HepG2 (cell line): ENCODE data around the gene TRIM28. TPM values are rescaled to one million over a fixed set of nuclear protein-coding genes. Genes with fewer than 3 reads are reported as not detected.
A peak's percentile ranks its signal among the peaks of the same experiment; 100 is the strongest.

ENCODE experiments used
- EED ChIP-seq: sonication (generic); formaldehyde crosslinking; IDR thresholded peaks from 2 replicates; pipeline ENCODE4 v1.5.0; 2020; ENCODE audit warnings: mild to moderate bottlenecking, missing genetic modification reagents
- ETS1 ChIP-seq: sonication (generic); formaldehyde crosslinking; IDR thresholded peaks from 2 replicates; pipeline ENCODE4 v1.4.0; 2020; ENCODE audit warnings: missing genetic modification reagents
- GABPA ChIP-seq, 2 experiments: IDR thresholded peaks; 2 replicates each; pipeline ENCODE4 v1.6.1; 2011 to 2016; ENCODE audit warnings: low read depth in 2 of 2, low read length in 1 of 2, missing biosample characterization in 1 of 2, missing genetic modification characterization in 1 of 2
- KLF15 ChIP-seq: sonication (generic); formaldehyde crosslinking; IDR thresholded peaks from 2 replicates; pipeline ENCODE4 v1.8.1; 2023; ENCODE audit warnings: borderline replicate concordance, mild to moderate bottlenecking, inconsistent platforms, missing genetic modification reagents, mixed read lengths
- LCORL ChIP-seq, 2 experiments: fragments of 450-650 bp in 1 of 2; sonication (generic) in 1 of 2; formaldehyde crosslinking in 1 of 2; IDR thresholded peaks; 2 replicates each; pipeline versions ENCODE4 v1.5.0 to v1.6.1; 2017 to 2020; ENCODE audit warnings: antibody characterized with exemption in 1 of 2, missing genetic modification reagents in 1 of 2
- NFKBIZ ChIP-seq: IDR thresholded peaks from 2 replicates; pipeline ENCODE4 v1.6.1; 2018; ENCODE audit warnings: missing genetic modification reagents, missing compliant biosample characterization
- NFYC ChIP-seq: IDR thresholded peaks from 2 replicates; pipeline ENCODE4 v1.6.1; 2016; ENCODE audit warnings: missing genetic modification reagents, missing compliant biosample characterization
- NR2F2 ChIP-seq: IDR thresholded peaks from 2 replicates; pipeline ENCODE4 v1.6.1; 2012; ENCODE audit warnings: low read depth, inconsistent platforms, borderline replicate concordance
- RFXANK ChIP-seq: IDR thresholded peaks from 2 replicates; pipeline ENCODE4 v1.6.1; 2016
- SIX1 ChIP-seq: sonication (generic); formaldehyde crosslinking; IDR thresholded peaks from 2 replicates; pipeline ENCODE4 v1.4.0; 2020; ENCODE audit warnings: missing genetic modification reagents, borderline replicate concordance
- SNAI1 ChIP-seq: sonication (generic); formaldehyde crosslinking; IDR thresholded peaks from 2 replicates; pipeline ENCODE4 v1.5.0; 2020; ENCODE audit warnings: mild to moderate bottlenecking, missing genetic modification reagents, borderline replicate concordance
- SP2 ChIP-seq: sonication (generic); formaldehyde crosslinking; IDR thresholded peaks from 2 replicates; pipeline ENCODE4 v1.5.1; 2020; ENCODE audit warnings: mild to moderate bottlenecking, missing genetic modification reagents
- ZC3H13 ChIP-seq: sonication (generic); formaldehyde crosslinking; IDR thresholded peaks from 2 replicates; pipeline ENCODE4 v1.8.1; 2023; ENCODE audit warnings: mild to moderate bottlenecking, missing genetic modification reagents, moderate library complexity
- ZKSCAN5 ChIP-seq: sonication (generic); formaldehyde crosslinking; IDR thresholded peaks from 2 replicates; pipeline ENCODE4 v1.5.1; 2020; ENCODE audit warnings: mild to moderate bottlenecking, missing genetic modification reagents
- ZNF235 ChIP-seq: sonication (generic); formaldehyde crosslinking; IDR thresholded peaks from 2 replicates; pipeline ENCODE4 v1.8.1; 2023; ENCODE audit warnings: mild to moderate bottlenecking, missing genetic modification reagents, borderline replicate concordance
- ZNF552 ChIP-seq: sonication (generic); formaldehyde crosslinking; IDR thresholded peaks from 2 replicates; pipeline ENCODE4 v1.9.0; 2022; ENCODE audit warnings: missing genetic modification reagents, mild to moderate bottlenecking, borderline replicate concordance
- ZNF713 ChIP-seq: sonication (generic); formaldehyde crosslinking; IDR thresholded peaks from 2 replicates; pipeline ENCODE4 v1.4.0; 2020; ENCODE audit warnings: mild to moderate bottlenecking, missing genetic modification reagents
- ZNF75D ChIP-seq: sonication (generic); formaldehyde crosslinking; IDR thresholded peaks from 2 replicates; pipeline ENCODE4 v1.8.1; 2023; ENCODE audit warnings: missing genetic modification reagents, mild to moderate bottlenecking, borderline replicate concordance
- ZNF792 ChIP-seq: IDR thresholded peaks from 2 replicates; pipeline ENCODE4 v1.6.1; 2016
- polyA plus RNA-seq, 8 experiments: library from polyadenylated mRNA; depleted of rRNA in 3 of 8; stranded (reverse) in 7 of 8; unstranded in 1 of 8; fragments of >200 nt; fragmentation: Illumina TruSeq in 4 of 8; extraction: Trizol in 4 of 8; gene quantifications; 2 replicates each; pipeline versions ENCODE4 v1.2.1 to v1.2.3, GENCODE V29; 2011 to 2016; ENCODE audit warnings: low read depth in 4 of 8, missing spikeins in 1 of 8, mixed read lengths in 1 of 8; ENCODE audit not compliant: insufficient read depth in 1 of 8
- total RNA-seq, 5 experiments: library from RNA; depleted of rRNA; stranded (reverse); fragments of >200 nt; fragmentation: Illumina TruSeq; extraction: Trizol; gene quantifications; 2 replicates each; pipeline ENCODE4 v1.2.3, GENCODE V29; 2016; ENCODE audit warnings: low read depth in 1 of 5
- TF ChIP-seq, protein P1 (sequence below): sonication (generic); formaldehyde crosslinking; IDR thresholded peaks from 2 replicates; pipeline ENCODE4 v1.4.0; 2020; ENCODE audit warnings: mild to moderate bottlenecking, missing genetic modification reagents
- TF ChIP-seq, protein P2 (sequence below): sonication (generic); formaldehyde crosslinking; IDR thresholded peaks from 2 replicates; pipeline ENCODE4 v1.4.0; 2020; ENCODE audit warnings: missing genetic modification reagents
- TF ChIP-seq, protein P3 (sequence below): sonication (generic); formaldehyde crosslinking; IDR thresholded peaks from 2 replicates; pipeline ENCODE4 v1.4.0; 2020; ENCODE audit warnings: mild to moderate bottlenecking, missing genetic modification reagents, borderline replicate concordance

The TRIM28 gene
- total and polyA plus RNA-seq, 2 of the 13 experiments (the other 11 are each of a cell fraction or from before 2014, with no cell fraction given) = 361 to 439 TPM

DNA sequence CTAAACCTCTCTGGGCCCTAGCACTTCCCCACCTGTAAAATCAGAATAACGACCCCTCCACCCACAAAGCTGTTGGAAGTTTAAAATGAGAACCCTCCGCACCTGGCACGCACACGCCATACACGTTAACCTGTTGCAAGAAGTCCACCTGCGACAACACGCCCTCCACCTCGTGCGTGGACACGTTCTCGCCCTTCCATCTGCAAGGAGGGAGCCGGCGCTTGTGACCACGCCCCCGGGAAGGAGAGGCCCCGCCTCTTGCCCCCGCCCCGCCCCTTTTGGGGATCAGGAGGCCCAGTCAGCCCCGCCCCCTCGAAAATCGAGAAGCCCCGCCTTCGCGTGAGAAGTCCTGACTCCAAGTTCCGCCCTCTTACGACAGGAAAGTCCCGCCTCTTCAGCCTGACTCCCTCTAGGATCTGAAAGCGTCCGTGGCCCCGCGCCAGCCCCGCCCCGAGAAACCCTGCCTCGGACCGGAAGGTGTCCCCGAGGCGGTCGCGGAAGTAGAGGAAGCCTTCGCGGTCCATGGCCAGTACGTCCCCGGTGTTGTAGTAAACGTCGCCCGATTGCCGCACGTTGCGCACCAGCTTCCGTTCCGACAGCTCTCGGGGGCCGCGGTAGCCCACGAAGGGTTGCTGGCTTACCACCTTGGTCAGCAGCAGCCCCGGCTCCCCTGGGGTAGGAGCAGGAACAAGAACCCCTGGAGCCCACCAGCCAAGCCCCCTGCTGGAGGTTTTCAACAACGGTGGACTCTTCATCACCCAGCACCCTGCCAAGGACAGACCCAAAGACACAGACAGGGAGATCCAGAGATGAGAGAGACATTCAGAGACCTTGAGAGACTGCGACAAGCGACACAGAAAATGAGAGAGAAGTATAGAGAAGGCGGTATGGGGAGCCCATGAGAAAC, 44.6 kb upstream of the TRIM28 start (continued):
- TF ChIP-seq, protein P1, sequence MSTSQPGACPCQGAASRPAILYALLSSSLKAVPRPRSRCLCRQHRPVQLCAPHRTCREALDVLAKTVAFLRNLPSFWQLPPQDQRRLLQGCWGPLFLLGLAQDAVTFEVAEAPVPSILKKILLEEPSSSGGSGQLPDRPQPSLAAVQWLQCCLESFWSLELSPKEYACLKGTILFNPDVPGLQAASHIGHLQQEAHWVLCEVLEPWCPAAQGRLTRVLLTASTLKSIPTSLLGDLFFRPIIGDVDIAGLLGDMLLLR (CRISPR knock-in tag) = peak; percentile 57; the same call in 1 of the 2 replicates
- TF ChIP-seq ZNF792 (CRISPR knock-in tag) = peak; percentile 66; the same call in 1 of the 2 replicates
- TF ChIP-seq ZNF235 = no peak
- TF ChIP-seq SIX1 (CRISPR knock-in tag) = no peak
- TF ChIP-seq ZNF75D (CRISPR knock-in tag) = no peak
- TF ChIP-seq ZKSCAN5 (CRISPR knock-in tag) = no peak
- TF ChIP-seq RFXANK (CRISPR knock-in tag) = peak; percentile 91
- no peak for TF ChIP-seq NR2F2
- TF ChIP-seq NFKBIZ (CRISPR knock-in tag) = no peak; the same call in 1 of the 2 replicates
- TF ChIP-seq GABPA (IDR thresholded peaks at IDR 0.05; ENCODE audit: low read depth, low read length) = peak; percentile 99
- TF ChIP-seq GABPA (CRISPR knock-in tag; IDR thresholded peaks at IDR 0.05; ENCODE audit: low read depth) = peak; percentile 99
- TF ChIP-seq, protein P2, sequence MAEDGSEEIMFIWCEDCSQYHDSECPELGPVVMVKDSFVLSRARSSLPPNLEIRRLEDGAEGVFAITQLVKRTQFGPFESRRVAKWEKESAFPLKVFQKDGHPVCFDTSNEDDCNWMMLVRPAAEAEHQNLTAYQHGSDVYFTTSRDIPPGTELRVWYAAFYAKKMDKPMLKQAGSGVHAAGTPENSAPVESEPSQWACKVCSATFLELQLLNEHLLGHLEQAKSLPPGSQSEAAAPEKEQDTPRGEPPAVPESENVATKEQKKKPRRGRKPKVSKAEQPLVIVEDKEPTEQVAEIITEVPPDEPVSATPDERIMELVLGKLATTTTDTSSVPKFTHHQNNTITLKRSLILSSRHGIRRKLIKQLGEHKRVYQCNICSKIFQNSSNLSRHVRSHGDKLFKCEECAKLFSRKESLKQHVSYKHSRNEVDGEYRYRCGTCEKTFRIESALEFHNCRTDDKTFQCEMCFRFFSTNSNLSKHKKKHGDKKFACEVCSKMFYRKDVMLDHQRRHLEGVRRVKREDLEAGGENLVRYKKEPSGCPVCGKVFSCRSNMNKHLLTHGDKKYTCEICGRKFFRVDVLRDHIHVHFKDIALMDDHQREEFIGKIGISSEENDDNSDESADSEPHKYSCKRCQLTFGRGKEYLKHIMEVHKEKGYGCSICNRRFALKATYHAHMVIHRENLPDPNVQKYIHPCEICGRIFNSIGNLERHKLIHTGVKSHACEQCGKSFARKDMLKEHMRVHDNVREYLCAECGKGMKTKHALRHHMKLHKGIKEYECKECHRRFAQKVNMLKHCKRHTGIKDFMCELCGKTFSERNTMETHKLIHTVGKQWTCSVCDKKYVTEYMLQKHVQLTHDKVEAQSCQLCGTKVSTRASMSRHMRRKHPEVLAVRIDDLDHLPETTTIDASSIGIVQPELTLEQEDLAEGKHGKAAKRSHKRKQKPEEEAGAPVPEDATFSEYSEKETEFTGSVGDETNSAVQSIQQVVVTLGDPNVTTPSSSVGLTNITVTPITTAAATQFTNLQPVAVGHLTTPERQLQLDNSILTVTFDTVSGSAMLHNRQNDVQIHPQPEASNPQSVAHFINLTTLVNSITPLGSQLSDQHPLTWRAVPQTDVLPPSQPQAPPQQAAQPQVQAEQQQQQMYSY (CRISPR knock-in tag) = no peak
- peak; percentile 38; the same call in 1 of the 2 replicates for TF ChIP-seq SNAI1
- TF ChIP-seq SP2 (CRISPR knock-in tag) = peak; percentile 81
- TF ChIP-seq EED = no peak
- TF ChIP-seq KLF15 (CRISPR knock-in tag) = no peak
- TF ChIP-seq, protein P3, sequence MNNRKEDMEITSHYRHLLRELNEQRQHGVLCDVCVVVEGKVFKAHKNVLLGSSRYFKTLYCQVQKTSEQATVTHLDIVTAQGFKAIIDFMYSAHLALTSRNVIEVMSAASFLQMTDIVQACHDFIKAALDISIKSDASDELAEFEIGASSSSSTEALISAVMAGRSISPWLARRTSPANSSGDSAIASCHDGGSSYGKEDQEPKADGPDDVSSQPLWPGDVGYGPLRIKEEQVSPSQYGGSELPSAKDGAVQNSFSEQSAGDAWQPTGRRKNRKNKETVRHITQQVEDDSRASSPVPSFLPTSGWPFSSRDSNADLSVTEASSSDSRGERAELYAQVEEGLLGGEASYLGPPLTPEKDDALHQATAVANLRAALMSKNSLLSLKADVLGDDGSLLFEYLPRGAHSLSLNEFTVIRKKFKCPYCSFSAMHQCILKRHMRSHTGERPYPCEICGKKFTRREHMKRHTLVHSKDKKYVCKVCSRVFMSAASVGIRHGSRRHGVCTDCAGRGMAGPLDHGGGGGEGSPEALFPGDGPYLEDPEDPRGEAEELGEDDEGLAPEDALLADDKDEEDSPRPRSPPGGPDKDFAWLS (CRISPR knock-in tag) = no peak
- TF ChIP-seq LCORL (IDR thresholded peaks at IDR 0.05) = no peak
- TF ChIP-seq LCORL (CRISPR knock-in tag; IDR thresholded peaks at IDR 0.05) = peak; percentile 89
- TF ChIP-seq ZNF552 (CRISPR knock-in tag) = peak; percentile 82; the same call in 1 of the 2 replicates
- TF ChIP-seq NFYC (CRISPR knock-in tag) = peak; percentile 66
- TF ChIP-seq ZNF713 (CRISPR knock-in tag) = no peak; the same call in 1 of the 2 replicates
- TF ChIP-seq ZC3H13 (CRISPR knock-in tag) = peak; percentile 83; the same call in 1 of the 2 replicates
- no peak for TF ChIP-seq ETS1 (CRISPR knock-in tag)
